Liver (tissue), 9 donors: ENCODE results near the gene MUS81. TPM values are rescaled to one million over a fixed set of nuclear protein-coding genes. Genes with fewer than 3 reads are reported as not detected.

Experiments
- DNase-seq: peaks from one replicate; pipeline ENCODE4 v3.0.0-alpha.2; 2017; ENCODE audit warnings: low spot score
- H3K27ac ChIP-seq, 2 donors: one replicate each; pipeline ENCODE4 v1.7.0; 2013; ENCODE audit warnings: inconsistent platforms in 2 of 2, low read length in 2 of 2, control low read depth in 1 of 2, low read depth in 1 of 2, mild to moderate bottlenecking in 1 of 2
- H3K27me3 ChIP-seq, 4 donors: one replicate each; pipeline versions ENCODE4 v1.6.1 to v1.7.0; 2013; ENCODE audit warnings: low read length in 3 of 4, inconsistent platforms in 1 of 4, mild to moderate bottlenecking in 1 of 4, moderate library complexity in 1 of 4; ENCODE audit not compliant: control insufficient read depth in 4 of 4, insufficient read depth in 4 of 4
- H3K36me3 ChIP-seq, 4 donors: one replicate each; pipeline versions ENCODE4 v1.6.1 to v1.7.0; 2013; ENCODE audit warnings: low read length in 3 of 4, mild to moderate bottlenecking in 3 of 4, low read depth in 1 of 4, moderate library complexity in 1 of 4; ENCODE audit not compliant: control insufficient read depth in 4 of 4, insufficient read depth in 3 of 4
- H3K4me1 ChIP-seq, 4 donors: one replicate each; pipeline versions ENCODE4 v1.6.1 to v1.7.0; 2013; ENCODE audit warnings: low read length in 3 of 4, mild to moderate bottlenecking in 3 of 4, moderate library complexity in 1 of 4; ENCODE audit not compliant: control insufficient read depth in 4 of 4, insufficient read depth in 4 of 4
- H3K4me3 ChIP-seq, 3 donors: one replicate each; pipeline versions ENCODE4 v1.6.1 to v1.7.0; 2013; ENCODE audit warnings: low read length in 3 of 3, control low read depth in 1 of 3, low read depth in 1 of 3, mild to moderate bottlenecking in 1 of 3
- H3K9ac ChIP-seq, 2 donors: one replicate each; pipeline ENCODE4 v1.7.0; 2013; ENCODE audit warnings: low read length in 2 of 2, mild to moderate bottlenecking in 2 of 2, moderate library complexity in 2 of 2, control low read depth in 1 of 2, low read depth in 1 of 2
- H3K9me3 ChIP-seq, 4 donors: one replicate each; pipeline versions ENCODE4 v1.6.1 to v1.7.0; 2013; ENCODE audit warnings: low read length in 3 of 4; ENCODE audit not compliant: control insufficient read depth in 4 of 4
- ATF3 ChIP-seq: IDR thresholded peaks from 2 replicates; pipeline ENCODE4 v1.6.1; 2016; ENCODE audit warnings: antibody characterized with exemption
- EGR1 ChIP-seq, 2 donors: IDR thresholded peaks; 2 replicates each; pipeline ENCODE4 v1.6.1; 2016 to 2018; ENCODE audit warnings: antibody characterized with exemption in 2 of 2, low read depth in 2 of 2
- FOXA1 ChIP-seq: IDR thresholded peaks from 2 replicates; pipeline ENCODE4 v1.6.1; 2016; ENCODE audit warnings: antibody characterized with exemption
- FOXA2 ChIP-seq: IDR thresholded peaks from 2 replicates; pipeline ENCODE4 v1.6.1; 2016; ENCODE audit warnings: antibody characterized with exemption
- GABPA ChIP-seq, 2 donors: IDR thresholded peaks in 1 of 2; conservative IDR thresholded peaks in 1 of 2; 2 replicates each; pipeline ENCODE4 v1.6.1; 2016; ENCODE audit warnings: antibody characterized with exemption in 2 of 2, mild to moderate bottlenecking in 1 of 2, moderate library complexity in 1 of 2
- HNF4A ChIP-seq, 2 donors: conservative IDR thresholded peaks; 2 replicates each; pipeline ENCODE4 v1.6.1; 2016; ENCODE audit warnings: antibody characterized with exemption in 2 of 2, mild to moderate bottlenecking in 2 of 2
- HNF4G ChIP-seq: IDR thresholded peaks from 2 replicates; pipeline ENCODE4 v1.6.1; 2016; ENCODE audit warnings: antibody characterized with exemption
- JUND ChIP-seq, 2 donors: IDR thresholded peaks; 2 replicates each; pipeline ENCODE4 v1.6.1; 2016; ENCODE audit warnings: antibody characterized with exemption in 2 of 2
- NR2F2 ChIP-seq: IDR thresholded peaks from 2 replicates; pipeline ENCODE4 v1.6.1; 2016; ENCODE audit warnings: antibody characterized with exemption
- RAD21 ChIP-seq, 2 donors: IDR thresholded peaks; 2 replicates each; pipeline ENCODE4 v1.6.1; 2016; ENCODE audit warnings: antibody characterized with exemption in 2 of 2, mild to moderate bottlenecking in 2 of 2
- REST ChIP-seq: IDR thresholded peaks from 2 replicates; pipeline ENCODE4 v1.6.1; 2016; ENCODE audit warnings: antibody characterized with exemption, mild to moderate bottlenecking
- RXRA ChIP-seq, 2 donors: IDR thresholded peaks; 2 replicates each; pipeline ENCODE4 v1.6.1; 2017 to 2018; ENCODE audit warnings: antibody characterized with exemption in 2 of 2, mild to moderate bottlenecking in 1 of 2
- TAF1 ChIP-seq: conservative IDR thresholded peaks from 2 replicates; pipeline ENCODE4 v1.6.1; 2016; ENCODE audit warnings: antibody characterized with exemption, mild to moderate bottlenecking
- WGBS: extraction: QIAGEN DNeasy Blood & Tissue Kit; methylation state at CpG from one replicate; pipeline ENCODE4 v1.1.7; 2013; 5-methylcytosine and 5-hydroxymethylcytosine counted together
- polyA plus RNA-seq, 2 donors: library from polyadenylated mRNA; stranded (reverse) in 1 of 2; unstranded in 1 of 2; fragments of 200-250 nt in 1 of 2; fragments of >200 nt in 1 of 2; fragmentation: Nextera tagmentation in 1 of 2; extraction: Ambion mirVana in 1 of 2; gene quantifications; one replicate each; pipeline versions ENCODE4 v1.2.1 to v1.2.3, GENCODE V29; 2013 to 2015
- total RNA-seq, 2 donors: library from RNA; depleted of rRNA; stranded (reverse); fragments of >200 nt; gene quantifications; one replicate each; pipeline ENCODE4 v1.2.3, GENCODE V29; 2014
- TF ChIP-seq, protein P1 (sequence below): IDR thresholded peaks from 2 replicates; pipeline ENCODE4 v1.6.1; 2016; ENCODE audit warnings: antibody characterized with exemption
- TF ChIP-seq, protein P2 (sequence below): fragments of 150-350 bp; IDR thresholded peaks from 2 replicates; pipeline ENCODE4 v1.5.1; 2017; ENCODE audit warnings: improper control_type of control experiment, low read depth, low read length; ENCODE audit not compliant: missing input control
- TF ChIP-seq, protein P3 (sequence below): IDR thresholded peaks from 2 replicates; pipeline ENCODE4 v1.6.1; 2016; ENCODE audit warnings: antibody characterized with exemption
- donor health status: healthy.
- donor health status: healthy.
- donor health status: healthy.
- donor health status: healthy.
- donor health status: healthy.

MUS81 gene
- total and polyA plus RNA-seq, 4 donors = 11.0 to 24.7 (median 16.5) TPM

GRCh38 chr11:65895482-65895981, 35.3 kb downstream of the MUS81 start:
- 93% methylated on average over 5 of the region's 5 CpGs for WGBS
- no peak overlapping the region for H3K27ac ChIP-seq
- TF ChIP-seq RAD21 (IDR thresholded peaks at IDR 0.05) = no peak
- TF ChIP-seq, protein P1, sequence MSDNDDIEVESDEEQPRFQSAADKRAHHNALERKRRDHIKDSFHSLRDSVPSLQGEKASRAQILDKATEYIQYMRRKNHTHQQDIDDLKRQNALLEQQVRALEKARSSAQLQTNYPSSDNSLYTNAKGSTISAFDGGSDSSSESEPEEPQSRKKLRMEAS = no peak
- TF ChIP-seq HNF4G = no peak
- no peak for TF ChIP-seq HNF4A (conservative IDR thresholded peaks at IDR 0.05)
- no peak for TF ChIP-seq NR2F2
- TF ChIP-seq, protein P2, sequence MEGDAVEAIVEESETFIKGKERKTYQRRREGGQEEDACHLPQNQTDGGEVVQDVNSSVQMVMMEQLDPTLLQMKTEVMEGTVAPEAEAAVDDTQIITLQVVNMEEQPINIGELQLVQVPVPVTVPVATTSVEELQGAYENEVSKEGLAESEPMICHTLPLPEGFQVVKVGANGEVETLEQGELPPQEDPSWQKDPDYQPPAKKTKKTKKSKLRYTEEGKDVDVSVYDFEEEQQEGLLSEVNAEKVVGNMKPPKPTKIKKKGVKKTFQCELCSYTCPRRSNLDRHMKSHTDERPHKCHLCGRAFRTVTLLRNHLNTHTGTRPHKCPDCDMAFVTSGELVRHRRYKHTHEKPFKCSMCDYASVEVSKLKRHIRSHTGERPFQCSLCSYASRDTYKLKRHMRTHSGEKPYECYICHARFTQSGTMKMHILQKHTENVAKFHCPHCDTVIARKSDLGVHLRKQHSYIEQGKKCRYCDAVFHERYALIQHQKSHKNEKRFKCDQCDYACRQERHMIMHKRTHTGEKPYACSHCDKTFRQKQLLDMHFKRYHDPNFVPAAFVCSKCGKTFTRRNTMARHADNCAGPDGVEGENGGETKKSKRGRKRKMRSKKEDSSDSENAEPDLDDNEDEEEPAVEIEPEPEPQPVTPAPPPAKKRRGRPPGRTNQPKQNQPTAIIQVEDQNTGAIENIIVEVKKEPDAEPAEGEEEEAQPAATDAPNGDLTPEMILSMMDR = no peak
- TF ChIP-seq, protein P3, sequence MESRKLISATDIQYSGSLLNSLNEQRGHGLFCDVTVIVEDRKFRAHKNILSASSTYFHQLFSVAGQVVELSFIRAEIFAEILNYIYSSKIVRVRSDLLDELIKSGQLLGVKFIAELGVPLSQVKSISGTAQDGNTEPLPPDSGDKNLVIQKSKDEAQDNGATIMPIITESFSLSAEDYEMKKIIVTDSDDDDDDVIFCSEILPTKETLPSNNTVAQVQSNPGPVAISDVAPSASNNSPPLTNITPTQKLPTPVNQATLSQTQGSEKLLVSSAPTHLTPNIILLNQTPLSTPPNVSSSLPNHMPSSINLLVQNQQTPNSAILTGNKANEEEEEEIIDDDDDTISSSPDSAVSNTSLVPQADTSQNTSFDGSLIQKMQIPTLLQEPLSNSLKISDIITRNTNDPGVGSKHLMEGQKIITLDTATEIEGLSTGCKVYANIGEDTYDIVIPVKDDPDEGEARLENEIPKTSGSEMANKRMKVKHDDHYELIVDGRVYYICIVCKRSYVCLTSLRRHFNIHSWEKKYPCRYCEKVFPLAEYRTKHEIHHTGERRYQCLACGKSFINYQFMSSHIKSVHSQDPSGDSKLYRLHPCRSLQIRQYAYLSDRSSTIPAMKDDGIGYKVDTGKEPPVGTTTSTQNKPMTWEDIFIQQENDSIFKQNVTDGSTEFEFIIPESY = no peak
- no peak for TF ChIP-seq REST
- TF ChIP-seq JUND (IDR thresholded peaks at IDR 0.05) = no peak
- TF ChIP-seq FOXA2 = no peak
- no peak for TF ChIP-seq TAF1
- no peak for TF ChIP-seq EGR1 (IDR thresholded peaks at IDR 0.05; ENCODE audit: low read depth in 2 of 2)
- no peak for TF ChIP-seq RXRA (IDR thresholded peaks at IDR 0.05)
- TF ChIP-seq FOXA1 = no peak
- TF ChIP-seq GABPA (IDR thresholded peaks at IDR 0.05 in 1 of 2, conservative IDR thresholded peaks at IDR 0.05 in 1 of 2) = no peak
- no peak for TF ChIP-seq ATF3

More at GRCh38 chr11:65895482-65895981, 35.3 kb downstream of the MUS81 start:
- Histone ChIP-seq H3K4me1 (peaks cover 0 to 32% (median 19%) of the 10 kb centered on the region in 4 donors), H3K4me3 (no peak overlapping the region), H3K9ac (no peak overlapping the region), H3K9me3 (no peaks in the 10 kb centered on the region), H3K36me3 (peaks cover 0 to 1% (median 0%) of the 10 kb centered on the region in 4 donors), H3K27me3 (no peaks in the 10 kb centered on the region)
- no peak for DNase-seq
